Measurements from ENCODE around the gene BHLHA15.

GRCh38 chr7:98199131-98199530, 12.1 kb upstream of the BHLHA15 start:
- TF ChIP-seq CTCF (IDR thresholded peaks at IDR 0.05) (no peak), POLR2A (IDR thresholded peaks at IDR 0.05) (no peak), POLR2AphosphoS5 (IDR thresholded peaks at IDR 0.05) (no peak)

All from breast epithelium (tissue), 3 donors.